ENCODE data around the gene NPTN. TPM values are rescaled to one million over a fixed set of nuclear protein-coding genes. Genes with fewer than 3 reads are reported as not detected.

NPTN gene
- total RNA-seq, 1 experiment from 2014 or later: 151 TPM

DNA sequence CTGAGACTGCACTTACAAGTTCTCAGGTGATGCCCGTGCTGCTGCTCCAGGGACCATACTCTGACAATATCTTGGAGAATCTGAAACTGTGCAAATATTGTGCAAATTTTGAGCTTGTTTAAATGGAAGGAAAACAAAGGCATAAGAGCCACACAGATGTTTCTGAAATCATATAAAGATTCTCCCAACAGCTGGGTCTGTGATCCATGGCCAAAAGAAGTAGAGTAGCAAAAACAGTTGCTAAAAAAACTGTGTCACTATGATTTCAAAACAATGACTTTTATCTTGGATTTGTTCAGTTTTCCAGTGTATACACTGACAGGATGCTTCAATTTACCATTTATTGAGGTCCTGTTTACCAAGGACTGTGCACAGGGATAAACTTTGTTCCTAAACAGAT, 25.3 kb downstream of the NPTN start:
- H3K27ac ChIP-seq (ENCODE audit: low read length): no peak overlapping the region
- intact Hi-C loops (cut with micrococcal nuclease; ENCODE audit: unreplicated experiment): no loop called here
- in situ Hi-C loops (cut with HindIII; ENCODE audit: low pct_unique_long_range_greater_than_20kb, low sequenced_read_pairs): no loop called here
- H3K4me3 ChIP-seq (ENCODE audit: low read depth in 2 of 2, low read length in 2 of 2): no peak overlapping the region
- peaks cover 6% of the 10 kb centered on the region for H3K4me1 ChIP-seq (ENCODE audit: control insufficient read depth, insufficient read depth, low read length)
- ChIA-PET POLR2A (interaction anchor here (0.6 kb wide), 1 partner anchor 233 kb away, joined by 3 read pairs; no protein-coding TSS in a partner anchor), CTCF (interaction anchor here (0.6 to 1.5 kb wide), 2 partner anchors 28 to 301 kb away, joined by 4 to 9 read pairs; no protein-coding TSS in a partner anchor)
- no peaks in the 10 kb centered on the region for H3K36me3 ChIP-seq (ENCODE audit: control insufficient read depth, insufficient read depth, low read length)
- no peak for ATAC-seq
- TF ChIP-seq POLR2AphosphoS5 (IDR thresholded peaks at IDR 0.05; ENCODE audit: low read depth, low read length): no peak
- no peak for TF ChIP-seq CTCF (IDR thresholded peaks at IDR 0.05)
- TF ChIP-seq SIN3A (IDR thresholded peaks at IDR 0.05; ENCODE audit: borderline replicate concordance, insufficient read depth, low read depth, low read length): no peak
- TF ChIP-seq REST (IDR thresholded peaks at IDR 0.05; ENCODE audit: insufficient read depth in 1 of 2, low read depth in 2 of 2, low read length in 1 of 2): no peak
- no peak for TF ChIP-seq TCF7L2 (IDR thresholded peaks at IDR 0.05; ENCODE audit: low read depth, low read length)
- no peaks in the 10 kb centered on the region for H3K9me3 ChIP-seq (ENCODE audit: control insufficient read depth, insufficient read depth, low read depth, low read length)
- no peak for DNase-seq (ENCODE audit: low read depth, low spot score)
- H3K27me3 ChIP-seq (ENCODE audit: control insufficient read depth, insufficient read depth, low read length): no peaks in the 10 kb centered on the region
- no TSS peak for BruUV-seq (replicated peaks)

DNA sequence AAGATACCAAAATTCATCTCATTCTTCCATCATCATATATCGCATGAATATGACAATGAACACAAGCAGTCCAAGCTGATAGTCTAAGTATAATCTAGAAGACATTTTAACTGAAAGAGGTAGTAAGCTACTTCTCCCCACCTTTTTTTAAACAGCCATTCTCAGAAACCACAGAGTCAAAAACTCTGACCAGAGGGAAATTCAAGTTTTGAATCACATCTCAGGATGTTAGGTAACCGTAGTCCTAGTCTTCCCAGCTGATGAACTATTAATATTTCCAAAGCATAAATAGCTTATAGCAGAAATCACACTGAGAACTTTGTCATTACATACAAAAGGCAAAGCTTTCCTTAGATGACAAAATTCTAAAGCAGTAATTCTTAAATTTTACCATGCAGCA, 25.8 kb downstream of the NPTN start:
- Histone ChIP-seq H3K27ac (ENCODE audit: low read length) (no peak overlapping the region), H3K4me1 (ENCODE audit: control insufficient read depth, insufficient read depth, low read length) (peaks cover 10% of the 10 kb centered on the region), H3K36me3 (ENCODE audit: control insufficient read depth, insufficient read depth, low read length) (no peaks in the 10 kb centered on the region), H3K4me3 (ENCODE audit: low read depth in 2 of 2, low read length in 2 of 2) (no peak overlapping the region), H3K27me3 (ENCODE audit: control insufficient read depth, insufficient read depth, low read length) (no peaks in the 10 kb centered on the region), H3K9me3 (ENCODE audit: control insufficient read depth, insufficient read depth, low read depth, low read length) (no peaks in the 10 kb centered on the region)
- intact Hi-C loops (cut with micrococcal nuclease; ENCODE audit: unreplicated experiment): no loop called here
- in situ Hi-C loops (cut with HindIII; ENCODE audit: low pct_unique_long_range_greater_than_20kb, low sequenced_read_pairs): no loop called here
- DNase-seq (ENCODE audit: low read depth, low spot score) (no peak), ATAC-seq (no peak)
- BruUV-seq (replicated peaks): no TSS peak
- CTCF ChIA-PET: interaction anchor here (1.5 kb wide), 1 partner anchor 29 kb away, joined by 4 read pairs; no protein-coding TSS in a partner anchor
- TF ChIP-seq POLR2AphosphoS5 (IDR thresholded peaks at IDR 0.05; ENCODE audit: low read depth, low read length): no peak
- TF ChIP-seq CTCF (IDR thresholded peaks at IDR 0.05): no peak
- TF ChIP-seq TCF7L2 (IDR thresholded peaks at IDR 0.05; ENCODE audit: low read depth, low read length): no peak
- no peak for TF ChIP-seq SIN3A (IDR thresholded peaks at IDR 0.05; ENCODE audit: borderline replicate concordance, insufficient read depth, low read depth, low read length)
- POLR2A ChIA-PET: interaction anchor here (0.6 kb wide), 1 partner anchor 233 kb away, joined by 3 read pairs; no protein-coding TSS in a partner anchor
